Astrocyte (in vitro differentiated cells and primary cell): Measurements from ENCODE around the gene TENM4. TPM values are rescaled to one million over a fixed set of nuclear protein-coding genes. Genes with fewer than 3 reads are reported as not detected.

Experiments
- DNase-seq: peaks from one replicate; pipeline ENCODE4 v3.0.0-alpha.2; 2010; ENCODE audit warnings: low read depth
- FAIRE-seq: peaks from 2 replicates; lab custom pipeline; 2011; peaks lifted over from hg19 to GRCh38; lab: Jason Lieb, UNC
- H2AFZ ChIP-seq: 2 replicates; pipeline ENCODE4 v1.6.0; 2012; ENCODE audit warnings: low read depth, low read length, inconsistent platforms
- H3K27ac ChIP-seq: 2 replicates; pipeline ENCODE4 v1.5.1; 2011; ENCODE audit warnings: low read depth, low read length, inconsistent platforms
- H3K27me3 ChIP-seq: 2 replicates; pipeline ENCODE4 v1.6.0; 2011; ENCODE audit warnings: low read length, inconsistent platforms; ENCODE audit not compliant: insufficient read depth
- H3K36me3 ChIP-seq: 2 replicates; pipeline ENCODE4 v1.5.1; 2011; ENCODE audit warnings: low read length, inconsistent platforms; ENCODE audit not compliant: insufficient read depth
- H3K4me1 ChIP-seq: 2 replicates; pipeline ENCODE4 v1.5.1; 2011; ENCODE audit warnings: low read length, inconsistent platforms; ENCODE audit not compliant: insufficient read depth
- H3K4me2 ChIP-seq: 2 replicates; pipeline ENCODE4 v1.6.0; 2012; ENCODE audit warnings: low read length, inconsistent platforms
- H3K4me3 ChIP-seq: 2 replicates; pipeline ENCODE4 v1.5.1; 2011; ENCODE audit warnings: low read depth, mild to moderate bottlenecking, low read length, inconsistent platforms; ENCODE audit not compliant: insufficient read depth
- H3K79me2 ChIP-seq: 2 replicates; pipeline ENCODE4 v1.6.0; 2012; ENCODE audit warnings: mild to moderate bottlenecking, low read length, inconsistent platforms; ENCODE audit not compliant: insufficient read depth
- H3K9ac ChIP-seq: 2 replicates; pipeline ENCODE4 v1.6.0; 2012; ENCODE audit warnings: mild to moderate bottlenecking, low read length, inconsistent platforms
- H3K9me3 ChIP-seq: 2 replicates; pipeline ENCODE4 v1.5.1; 2012; ENCODE audit warnings: low read depth, mild to moderate bottlenecking, low read length, inconsistent platforms; ENCODE audit not compliant: insufficient read depth
- H4K20me1 ChIP-seq: 2 replicates; pipeline ENCODE4 v1.6.0; 2012; ENCODE audit warnings: low read length, inconsistent platforms; ENCODE audit not compliant: insufficient read depth
- H3K27ac Mint-ChIP-seq: one replicate; pipeline ENCODE4 v1.8.0; 2021; ENCODE audit warnings: mild to moderate bottlenecking, mixed read lengths; ENCODE audit not compliant: unreplicated experiment
- H3K27me3 Mint-ChIP-seq: one replicate; pipeline ENCODE4 v1.8.0; 2021; ENCODE audit warnings: low read depth, mixed read lengths; ENCODE audit not compliant: unreplicated experiment
- H3K36me3 Mint-ChIP-seq: one replicate; pipeline ENCODE4 v1.8.0; 2021; ENCODE audit warnings: low read depth, mixed read lengths; ENCODE audit not compliant: unreplicated experiment
- H3K4me1 Mint-ChIP-seq: one replicate; pipeline ENCODE4 v1.8.0; 2021; ENCODE audit warnings: low read depth, mixed read lengths; ENCODE audit not compliant: unreplicated experiment
- H3K4me3 Mint-ChIP-seq: one replicate; pipeline ENCODE4 v1.8.0; 2021; ENCODE audit warnings: mild to moderate bottlenecking, moderate library complexity, mixed read lengths; ENCODE audit not compliant: unreplicated experiment
- H3K9me3 Mint-ChIP-seq: one replicate; pipeline ENCODE4 v1.8.0; 2021; ENCODE audit warnings: mild to moderate bottlenecking, mixed read lengths; ENCODE audit not compliant: unreplicated experiment
- CTCF ChIP-seq: IDR thresholded peaks from 2 replicates; pipeline ENCODE4 v1.5.1; 2011; ENCODE audit warnings: low read depth, mild to moderate bottlenecking, inconsistent platforms, low read length, moderate library complexity; ENCODE audit not compliant: insufficient read depth
- EZH2 ChIP-seq: IDR thresholded peaks from 2 replicates; pipeline ENCODE4 v1.6.1; 2012; ENCODE audit warnings: mild to moderate bottlenecking, low read length, inconsistent platforms; ENCODE audit not compliant: insufficient read depth
- total RNA-seq: library from RNA; stranded (reverse); gene quantifications from 2 replicates; pipeline ENCODE4 v1.2.1, GENCODE V29; 2021

TENM4 gene
- total RNA-seq, 1 donor from 2014 or later = 7.5 TPM

- H3K9ac ChIP-seq = no peak overlapping the region
- H3K9me3 ChIP-seq = no peaks in the 10 kb centered on the region
- no peak overlapping the region for H2AFZ ChIP-seq
- no peaks in the 10 kb centered on the region for H3K36me3 ChIP-seq
- no peaks in the 10 kb centered on the region for H3K27me3 ChIP-seq
- H3K27ac ChIP-seq = no peak overlapping the region
- no peaks in the 10 kb centered on the region for H3K36me3 Mint-ChIP-seq
- no peak overlapping the region for H3K4me3 Mint-ChIP-seq
- H3K4me2 ChIP-seq = no peak overlapping the region
- no peak overlapping the region for H3K4me3 ChIP-seq
- no peaks in the 10 kb centered on the region for H3K79me2 ChIP-seq
- H3K4me1 Mint-ChIP-seq = peaks cover 20% of the 10 kb centered on the region
- no peak for TF ChIP-seq EZH2
- TF ChIP-seq CTCF = no peak
- FAIRE-seq (no peak), DNase-seq (peak; percentile 50)
- no peaks in the 10 kb centered on the region for H4K20me1 ChIP-seq
- no peak overlapping the region for H3K27ac Mint-ChIP-seq
- no peaks in the 10 kb centered on the region for H3K9me3 Mint-ChIP-seq
- peaks cover 2% of the 10 kb centered on the region for H3K4me1 ChIP-seq
- H3K27me3 Mint-ChIP-seq = peaks cover 9% of the 10 kb centered on the region
These were observed 332.0 kb downstream of the TENM4 start for GRCh38 chr11:79108851-79109250.

- no peak overlapping the region for H3K4me3 ChIP-seq
- H3K4me3 Mint-ChIP-seq = no peak overlapping the region
- no peak overlapping the region for H3K9ac ChIP-seq
- no peaks in the 10 kb centered on the region for H3K36me3 Mint-ChIP-seq
- peaks cover 10% of the 10 kb centered on the region for H3K4me1 Mint-ChIP-seq
- H3K4me2 ChIP-seq = no peak overlapping the region
- FAIRE-seq (no peak), DNase-seq (no peak)
- H3K27me3 Mint-ChIP-seq = peaks cover 9% of the 10 kb centered on the region
- H2AFZ ChIP-seq = no peak overlapping the region
- no peaks in the 10 kb centered on the region for H3K36me3 ChIP-seq
- H3K27ac Mint-ChIP-seq = no peak overlapping the region
- no peak overlapping the region for H3K27ac ChIP-seq
- H3K27me3 ChIP-seq = no peaks in the 10 kb centered on the region
- no peaks in the 10 kb centered on the region for H4K20me1 ChIP-seq
- H3K79me2 ChIP-seq = no peaks in the 10 kb centered on the region
- H3K4me1 ChIP-seq = no peaks in the 10 kb centered on the region
- H3K9me3 ChIP-seq = no peaks in the 10 kb centered on the region
- no peak for TF ChIP-seq CTCF
- no peaks in the 10 kb centered on the region for H3K9me3 Mint-ChIP-seq
These were observed 338.0 kb downstream of the TENM4 start for GRCh38 chr11:79102840-79103239.

GRCh38 chr11:79101656-79102055, 339.2 kb downstream of the TENM4 start:
- Histone ChIP-seq H3K4me3 (no peak overlapping the region), H3K9ac (no peak overlapping the region), H3K27me3 (no peaks in the 10 kb centered on the region), H2AFZ (no peak overlapping the region), H3K9me3 (no peaks in the 10 kb centered on the region), H3K4me1 (no peaks in the 10 kb centered on the region), H3K4me2 (no peak overlapping the region), H3K36me3 (no peaks in the 10 kb centered on the region), H4K20me1 (no peaks in the 10 kb centered on the region), H3K27ac (no peak overlapping the region), H3K79me2 (no peaks in the 10 kb centered on the region)
- Mint-ChIP-seq H3K27ac (no peak overlapping the region), H3K9me3 (no peaks in the 10 kb centered on the region), H3K4me1 (peaks cover 10% of the 10 kb centered on the region), H3K36me3 (no peaks in the 10 kb centered on the region), H3K4me3 (no peak overlapping the region), H3K27me3 (peaks cover 9% of the 10 kb centered on the region)
- FAIRE-seq = no peak
- TF ChIP-seq EZH2 (no peak), CTCF (no peak)
- no peak for DNase-seq
